K562 (cell line): ENCODE data around the gene HHATL. TPM values are rescaled to one million over a fixed set of nuclear protein-coding genes. Genes with fewer than 3 reads are reported as not detected.

Experiments
- ATAC-seq: fragments of 200-7000 bp; cut with Tn5 transposase; 3 replicates; pipeline ENCODE4 v1.9.1; 2020; ENCODE audit warnings: moderate library complexity
- BruUV-seq: library from RNA; stranded (reverse); fragments of 400-500 nt; replicated peaks from 2 replicates; lab custom pipeline; 2021; lab: Mats Ljungman, UMichigan
- CTCF ChIA-PET: fragments of 300-600 bp; formaldehyde crosslinking; extraction: SDS; loops from one replicate; lab custom pipeline; 2021; ENCODE audit warnings: low intra/inter-chr PET ratio; lab: Yijun Ruan, JAX
- POLR2A ChIA-PET: fragments of 300-600, 350-650 bp; sonication (Branson Sonifier 250); formaldehyde crosslinking; extraction: SDS; loops from one replicate; lab custom pipeline; 2021; ENCODE audit warnings: antibody characterized with exemption, inconsistent platforms; lab: Yijun Ruan, JAX
- DNase-seq, 4 experiments: peaks; one replicate each; pipeline versions ENCODE4 v3.0.0 to v3.0.0-alpha.2; 2011 to 2018; ENCODE audit warnings: low spot score in 3 of 4, mixed read lengths in 3 of 4; ENCODE audit errors: extremely low read depth in 1 of 4
- FAIRE-seq: peaks from 2 replicates; lab custom pipeline; 2011; peaks lifted over from hg19 to GRCh38; lab: Jason Lieb, UNC
- H2AFZ ChIP-seq: 2 replicates; pipeline ENCODE4 v1.6.0; 2011; ENCODE audit warnings: low read depth, low read length, control low read depth, inconsistent platforms
- H3K27ac ChIP-seq: fragments of 200-600 bp; 3 replicates; pipeline ENCODE4 v1.8.0; 2011; ENCODE audit warnings: low read depth, mild to moderate bottlenecking, control low read depth, inconsistent platforms, low read length, moderate library complexity, mixed read lengths; ENCODE audit errors: extremely low read depth
- H3K27me3 ChIP-seq, 2 experiments: fragments of 300-600 bp in 1 of 2; 2 replicates in 1 of 2; 3 replicates in 1 of 2; pipeline versions ENCODE4 v1.6.0 to v1.8.0; 2011; ENCODE audit warnings: inconsistent platforms in 2 of 2, low read length in 2 of 2, mild to moderate bottlenecking in 1 of 2, mixed read lengths in 1 of 2, moderate library complexity in 1 of 2; ENCODE audit not compliant: control insufficient read depth in 2 of 2, insufficient read depth in 2 of 2
- H3K36me3 ChIP-seq: fragments of 300-600 bp; 3 replicates; pipeline ENCODE4 v1.8.0; 2011; ENCODE audit warnings: mild to moderate bottlenecking, low read length, inconsistent platforms; ENCODE audit not compliant: control insufficient read depth, insufficient read depth
- H3K4me1 ChIP-seq, 2 experiments: fragments of 200-600 bp in 1 of 2; replicated peaks in 1 of 2; 2 replicates in 1 of 2; 3 replicates in 1 of 2; pipeline versions ENCODE4 v1.5.1 to v1.8.0; 2011; ENCODE audit warnings: inconsistent platforms in 2 of 2, low read length in 2 of 2, mild to moderate bottlenecking in 1 of 2, mixed read lengths in 1 of 2, moderate library complexity in 1 of 2; ENCODE audit not compliant: control insufficient read depth in 2 of 2, insufficient read depth in 2 of 2
- H3K4me2 ChIP-seq: 2 replicates; pipeline ENCODE4 v1.6.1; 2011; ENCODE audit warnings: low read length, control low read depth, inconsistent platforms, mixed read lengths; ENCODE audit not compliant: insufficient read depth
- H3K4me3 ChIP-seq: fragments of 200-600 bp; sonication (generic), shearing (Covaris generic); 2 replicates; pipeline ENCODE4 v1.5.1; 2016; ENCODE audit warnings: control low read depth, inconsistent platforms
- H3K79me2 ChIP-seq: fragments of 200-600 bp; 3 replicates; pipeline ENCODE4 v1.8.0; 2011; ENCODE audit warnings: low read length, inconsistent platforms; ENCODE audit not compliant: control insufficient read depth, insufficient read depth
- H3K9ac ChIP-seq, 2 experiments: 2 replicates each; pipeline versions ENCODE4 v1.6.0 to v1.6.1; 2011; ENCODE audit warnings: low read depth in 2 of 2, low read length in 2 of 2, control low read depth in 1 of 2, inconsistent platforms in 1 of 2, mild to moderate bottlenecking in 1 of 2, mixed read lengths in 1 of 2; ENCODE audit not compliant: insufficient read depth in 1 of 2
- H3K9me1 ChIP-seq: one replicate; pipeline ENCODE4 v1.6.0; 2011; ENCODE audit warnings: inconsistent platforms, mild to moderate bottlenecking, low read length, moderate library complexity; ENCODE audit not compliant: control insufficient read depth, insufficient read depth
- H3K9me3 ChIP-seq: replicated peaks from 2 replicates; pipeline ENCODE4 v1.5.1; 2011; ENCODE audit warnings: low read depth, low read length, inconsistent platforms; ENCODE audit not compliant: control insufficient read depth, insufficient read depth
- H4K20me1 ChIP-seq: replicated peaks from 2 replicates; pipeline ENCODE4 v1.6.1; 2011; ENCODE audit warnings: low read length, inconsistent platforms, mixed read lengths; ENCODE audit not compliant: control insufficient read depth, insufficient read depth
- ARHGAP35 ChIP-seq: fragments of 450-650 bp; IDR thresholded peaks from 2 replicates; pipeline ENCODE4 v1.6.1; 2018; ENCODE audit not compliant: partially characterized antibody
- CBX1 ChIP-seq: sonication (generic); IDR thresholded peaks from 2 replicates; pipeline ENCODE4 v1.6.1; 2016; ENCODE audit warnings: antibody characterized with exemption, low read depth, mild to moderate bottlenecking
- CHD1 ChIP-seq: fragments of 200-600 bp; sonication (generic); IDR thresholded peaks from one replicate; pipeline ENCODE4 v1.6.1; 2012; ENCODE audit warnings: mild to moderate bottlenecking, moderate library complexity, low read length, inconsistent platforms
- HMG20A ChIP-seq: fragments of 450-650 bp; formaldehyde crosslinking; conservative IDR thresholded peaks from 2 replicates; pipeline ENCODE4 v1.4.0; 2020; ENCODE audit warnings: mild to moderate bottlenecking, mixed read lengths
- NFE2L1 ChIP-seq: fragments of 450-650 bp; IDR thresholded peaks from 2 replicates; pipeline ENCODE4 v1.6.1; 2016; ENCODE audit warnings: missing genetic modification characterization, low read depth, mild to moderate bottlenecking, missing compliant biosample characterization, moderate library complexity, borderline replicate concordance
- REST ChIP-seq, 2 experiments: fragments of 450-650 bp; formaldehyde crosslinking in 1 of 2; IDR thresholded peaks; 2 replicates each; pipeline versions ENCODE4 v1.4.0 to v1.6.1; 2014 to 2020; ENCODE audit warnings: mild to moderate bottlenecking in 2 of 2, borderline replicate concordance in 1 of 2, low read depth in 1 of 2
- TBP ChIP-seq: optimal IDR thresholded peaks from 2 replicates; pipeline ENCODE3; 2011; ENCODE audit warnings: low read depth, low read length, improper control_type of control experiment
- ZNF197 ChIP-seq: fragments of 200-800 bp; sonication (Bioruptor generic); IDR thresholded peaks from 2 replicates; pipeline ENCODE4 v1.6.1; 2016; ENCODE audit warnings: low read depth, missing genetic modification characterization, missing compliant biosample characterization
- ZNF280A ChIP-seq: fragments of 450-650 bp; IDR thresholded peaks from 2 replicates; pipeline ENCODE4 v1.6.1; 2018; ENCODE audit warnings: mild to moderate bottlenecking, low read depth; ENCODE audit not compliant: partially characterized antibody
- ZNF740 ChIP-seq, 3 experiments: fragments of 200-800 bp in 1 of 3; sonication (Bioruptor generic) in 1 of 3; sonication (generic) in 1 of 3; formaldehyde crosslinking in 1 of 3; IDR thresholded peaks; 2 replicates each; pipeline versions ENCODE4 v1.6.1 to v1.8.0; 2016 to 2022; ENCODE audit warnings: mild to moderate bottlenecking in 2 of 3, missing compliant biosample characterization in 2 of 3, missing genetic modification characterization in 2 of 3, missing genetic modification reagents in 1 of 3
- ZNF77 ChIP-seq: fragments of 250-450 bp; sonication (Bioruptor Pico); IDR thresholded peaks from 2 replicates; pipeline ENCODE4 v1.5.0; 2020
- WGBS: fragments of 100-300 bp; shearing (Covaris generic); methylation state at CpG from one replicate; pipeline ENCODE4 v1.1.6; 2016; ENCODE audit warnings: low coverage, mixed read lengths; ENCODE audit not compliant: insufficient coverage; ENCODE audit errors: missing lambda C conversion rate; 5-methylcytosine and 5-hydroxymethylcytosine counted together
- in situ Hi-C: fragments of 300-500 bp; cut with MboI; formaldehyde crosslinking; loops from 4 replicates; pipeline ENCODE4 v1.15.0; 2018; ENCODE audit warnings: inconsistent platforms, mixed read lengths
- intact Hi-C: fragments of 100-400 bp; cut with micrococcal nuclease; formaldehyde crosslinking; loops from 2 replicates; pipeline ENCODE4 v1.14.2; 2022
- polyA plus RNA-seq, 8 experiments: library from polyadenylated mRNA; depleted of rRNA in 4 of 8; stranded (reverse) in 5 of 8; unstranded in 3 of 8; fragments of >200 nt; fragmentation: Nextera tagmentation in 2 of 8; fragmentation: Illumina TruSeq in 1 of 8; extraction: Ambion mirVana in 2 of 8; extraction: Trizol in 1 of 8; gene quantifications; 2 replicates each; pipeline versions ENCODE4 v1.2.1 to v1.2.3, GENCODE V29; 2011 to 2014; ENCODE audit warnings: inconsistent platforms in 1 of 8, missing spikeins in 1 of 8
- total RNA-seq, 7 experiments: library from RNA; depleted of rRNA in 6 of 7; stranded (reverse); fragments of >200 nt in 6 of 7; fragmentation: Illumina TruSeq in 2 of 7; extraction: Trizol in 2 of 7; gene quantifications; 2 replicates each; pipeline versions ENCODE4 v1.2.1 to v1.2.3, GENCODE V29; 2011 to 2021; ENCODE audit warnings: low replicate concordance in 1 of 7

The HHATL gene
- total and polyA plus RNA-seq, 9 of the 15 experiments (the other 6 are each of a cell fraction or from before 2014, with no cell fraction given) = not detected

GRCh38 chr3:42742688-42743087 lies 40.1 kb upstream of the HHATL start:
- no peaks in the 10 kb centered on the region for H3K9me1 ChIP-seq
- no peak overlapping the region for H2AFZ ChIP-seq
- no peak overlapping the region for H3K27ac ChIP-seq
- peaks cover 2% of the 10 kb centered on the region; the same call in 1 of the 2 replicates for H4K20me1 ChIP-seq
- H3K4me3 ChIP-seq = no peak overlapping the region
- no TSS peak for BruUV-seq
- ChIA-PET POLR2A (interaction anchor here (0.6 to 1.3 kb wide), 4 partner anchors 12 to 241 kb away, joined by 3 read pairs; partner anchors contain the start of gene VIPR1), CTCF (no interaction called here)
- 4% methylated on average over 9 of the region's 9 CpGs for WGBS
- H3K4me2 ChIP-seq = no peak overlapping the region
- intact Hi-C loops = no loop called here
- no peaks in the 10 kb centered on the region; a peak in 1 of 5 replicates for H3K4me1 ChIP-seq
- no peaks in the 10 kb centered on the region for H3K36me3 ChIP-seq
- DNase-seq (no peak), ATAC-seq (no peak), FAIRE-seq (no peak)
- in situ Hi-C loops = loop anchor here (10.0 kb wide), 1 partner anchor 168 kb away; no protein-coding TSS in a partner anchor
- peaks cover 6 to 27% of the 10 kb centered on the region in 2 experiments; a peak in 4 of 5 replicates for H3K27me3 ChIP-seq
- H3K9ac ChIP-seq = no peak overlapping the region
- H3K79me2 ChIP-seq = no peaks in the 10 kb centered on the region
- H3K9me3 ChIP-seq = no peaks in the 10 kb centered on the region
- TF ChIP-seq REST (IDR thresholded peaks at IDR 0.05; ENCODE audit: borderline replicate concordance) (no peak), REST (CRISPR knock-in tag; IDR thresholded peaks at IDR 0.05; ENCODE audit: low read depth) (no peak), HMG20A (CRISPR knock-in tag) (no peak), ZNF280A (no peak), ARHGAP35 (no peak), ZNF197 (CRISPR knock-in tag) (no peak), CHD1 (no peak), NFE2L1 (tag) (no peak), ZNF77 (CRISPR knock-in tag) (no peak), TBP (no peak), CBX1 (no peak), ZNF740 (CRISPR knock-in tag; IDR thresholded peaks at IDR 0.05) (no peak), ZNF740 (tag; IDR thresholded peaks at IDR 0.05) (no peak)
